ENCODE data around the gene FIG4. TPM values are rescaled to one million over a fixed set of nuclear protein-coding genes. Genes with fewer than 3 reads are reported as not detected.
"Not testable (repeated sequence)": the region's sequence is repeated elsewhere in the genome, so short reads cannot be mapped to it uniquely, and the experiment has no call there.

FIG4 gene
- total and polyA plus RNA-seq, 2 experiments from 2014 or later, result 8.8 to 11.5 TPM

GRCh38 chr6:109740787-109741186 is 49.7 kb downstream of the FIG4 start:
- no peaks in the 10 kb centered on the region for H3K27me3 ChIP-seq (replicated peaks; ENCODE audit: insufficient read depth)
- peaks cover 26% of the 10 kb centered on the region for H3K4me1 ChIP-seq (ENCODE audit: insufficient read depth)
- H3K4me3 ChIP-seq, result no peak overlapping the region
- H3K9me3 ChIP-seq (ENCODE audit: low read depth), result no peaks in the 10 kb centered on the region
- no peaks in the 10 kb centered on the region for H3K36me3 ChIP-seq (ENCODE audit: low read depth)
- in situ Hi-C loops (cut with MboI), result no loop called here
- no peak overlapping the region for H3K27ac ChIP-seq
- H3K4me2 ChIP-seq (ENCODE audit: unreplicated experiment), result no peak overlapping the region
- peaks cover 11% of the 10 kb centered on the region for H3F3A ChIP-seq (ENCODE audit: insufficient read depth)
- H3K79me2 ChIP-seq (ENCODE audit: insufficient read depth), result no peaks in the 10 kb centered on the region
- no peak overlapping the region for H3K9ac ChIP-seq
- DNase-seq, result no peak
- no peak for TF ChIP-seq EZH2phosphoT487 (IDR thresholded peaks at IDR 0.05; ENCODE audit: insufficient read depth, low read depth)
- TF ChIP-seq EZH2 (IDR thresholded peaks at IDR 0.05; ENCODE audit: insufficient read depth, poor library complexity, severe bottlenecking), result no peak
- no peak overlapping the region for H2AFZ ChIP-seq
- no peaks in the 10 kb centered on the region for H3K9me2 ChIP-seq (ENCODE audit: insufficient read depth)
- WGBS, 2 experiments (ENCODE audit: low coverage in 1 of 2, low lambda C conversion rate in 2 of 2, missing lambda C conversion rate in 2 of 2), result 90% methylated on average over 7 of the region's 7 CpGs
- H4K20me1 ChIP-seq (ENCODE audit: insufficient read depth), result no peaks in the 10 kb centered on the region

GRCh38 chr6:109743739-109744138 is 52.6 kb downstream of the FIG4 start:
- TF ChIP-seq EZH2 (IDR thresholded peaks at IDR 0.05; ENCODE audit: insufficient read depth, poor library complexity, severe bottlenecking), result no peak
- no peak for TF ChIP-seq EZH2phosphoT487 (IDR thresholded peaks at IDR 0.05; ENCODE audit: insufficient read depth, low read depth)
- Histone ChIP-seq H3K4me1 (ENCODE audit: insufficient read depth) (peaks cover 15% of the 10 kb centered on the region), H3K4me3 (no peak overlapping the region), H3K9ac (no peak overlapping the region), H4K20me1 (ENCODE audit: insufficient read depth) (no peaks in the 10 kb centered on the region), H3K79me2 (ENCODE audit: insufficient read depth) (no peaks in the 10 kb centered on the region), H2AFZ (peak overlapping the region; percentile 54; the same call in 1 of the 2 replicates), H3K27ac (peak overlapping the region; percentile 31), H3K9me2 (ENCODE audit: insufficient read depth) (no peaks in the 10 kb centered on the region), H3K27me3 (replicated peaks; ENCODE audit: insufficient read depth) (no peaks in the 10 kb centered on the region), H3K4me2 (ENCODE audit: unreplicated experiment) (peak overlapping the region; percentile 48), H3K9me3 (ENCODE audit: low read depth) (no peaks in the 10 kb centered on the region), H3F3A (ENCODE audit: insufficient read depth) (0 out of 2 replicates have a peak, but pooled peaks cover 4% of the 10 kb centered on the region), H3K36me3 (ENCODE audit: low read depth) (no peaks in the 10 kb centered on the region)
- in situ Hi-C loops (cut with MboI), result no loop called here
- peak; percentile 89 for DNase-seq
- WGBS, 2 experiments (ENCODE audit: low coverage in 1 of 2, low lambda C conversion rate in 2 of 2, missing lambda C conversion rate in 2 of 2), result 0 to 3% methylated on average over 2 of the region's 2 CpGs

GRCh38 chr6:109744779-109745178 is 53.7 kb downstream of the FIG4 start:
- H3F3A ChIP-seq (ENCODE audit: insufficient read depth); in situ Hi-C loops (cut with MboI); H3K79me2 ChIP-seq (ENCODE audit: insufficient read depth): not testable (repeated sequence)

GRCh38 chr6:109747221-109747620 is 56.1 kb downstream of the FIG4 start:
- no peak for DNase-seq
- Histone ChIP-seq H3F3A (ENCODE audit: insufficient read depth) (0 out of 2 replicates have a peak, but pooled peaks cover 4% of the 10 kb centered on the region), H3K27ac (no peak overlapping the region), H4K20me1 (ENCODE audit: insufficient read depth) (no peaks in the 10 kb centered on the region), H3K4me1 (ENCODE audit: insufficient read depth) (peaks cover 12% of the 10 kb centered on the region), H3K4me3 (no peak overlapping the region), H3K9me2 (ENCODE audit: insufficient read depth) (no peaks in the 10 kb centered on the region), H2AFZ (no peak overlapping the region), H3K79me2 (ENCODE audit: insufficient read depth) (no peaks in the 10 kb centered on the region), H3K4me2 (ENCODE audit: unreplicated experiment) (no peak overlapping the region), H3K27me3 (replicated peaks; ENCODE audit: insufficient read depth) (no peaks in the 10 kb centered on the region), H3K9ac (no peak overlapping the region), H3K36me3 (ENCODE audit: low read depth) (no peaks in the 10 kb centered on the region), H3K9me3 (ENCODE audit: low read depth) (no peaks in the 10 kb centered on the region)
- 94% methylated on average over 2 of the region's 2 CpGs for WGBS, 2 experiments (ENCODE audit: low coverage in 1 of 2, low lambda C conversion rate in 2 of 2, missing lambda C conversion rate in 2 of 2)
- in situ Hi-C loops (cut with MboI), result no loop called here
- TF ChIP-seq EZH2 (IDR thresholded peaks at IDR 0.05; ENCODE audit: insufficient read depth, poor library complexity, severe bottlenecking), result no peak
- TF ChIP-seq EZH2phosphoT487 (IDR thresholded peaks at IDR 0.05; ENCODE audit: insufficient read depth, low read depth), result no peak

More at GRCh38 chr6:109744779-109745178, 53.7 kb downstream of the FIG4 start:
- not testable (repeated sequence) for H4K20me1 ChIP-seq (ENCODE audit: insufficient read depth); H3K9me2 ChIP-seq (ENCODE audit: insufficient read depth); H2AFZ ChIP-seq; H3K4me3 ChIP-seq; H3K4me2 ChIP-seq (ENCODE audit: unreplicated experiment); DNase-seq; H3K9me3 ChIP-seq (ENCODE audit: low read depth); H3K27ac ChIP-seq; H3K27me3 ChIP-seq (replicated peaks; ENCODE audit: insufficient read depth); H3K9ac ChIP-seq; H3K36me3 ChIP-seq (ENCODE audit: low read depth)
- peaks cover 12% of the 10 kb centered on the region for H3K4me1 ChIP-seq (ENCODE audit: insufficient read depth)
- WGBS, 2 experiments (ENCODE audit: low coverage in 1 of 2, low lambda C conversion rate in 2 of 2, missing lambda C conversion rate in 2 of 2), result 73 to 97% methylated on average over 2 to 3 of the region's 3 CpGs
